Measurements from ENCODE around the gene EIF4E1B. TPM values are rescaled to one million over a fixed set of nuclear protein-coding genes. Genes with fewer than 3 reads are reported as not detected.

EIF4E1B gene
- total RNA-seq, 2 donors from 2014 or later: not detected

GRCh38 chr5:176606875-176607274, 23.6 kb upstream of the EIF4E1B start:
- no peak overlapping the region for H3K27ac ChIP-seq
- no peaks in the 10 kb centered on the region for H3K36me3 ChIP-seq
- ATAC-seq (ENCODE audit: insufficient number of reproducible peaks, low FRiP score, low read depth) (no peak), DNase-seq (ENCODE audit: low spot score) (no peak)
- H3K27me3 ChIP-seq (replicated peaks; ENCODE audit: insufficient read depth): no peaks in the 10 kb centered on the region
- H3K4me1 ChIP-seq (ENCODE audit: control insufficient read depth in 1 of 2, low read depth in 2 of 2): no peaks in the 10 kb centered on the region
- TF ChIP-seq CTCF (IDR thresholded peaks at IDR 0.05): no peak
- no peaks in the 10 kb centered on the region for H3K9me3 ChIP-seq
- no peak overlapping the region for H3K4me3 ChIP-seq

- ATAC-seq (ENCODE audit: insufficient number of reproducible peaks, low FRiP score, low read depth) (no peak), DNase-seq (ENCODE audit: low spot score) (no peak)
- Histone ChIP-seq H3K27me3 (replicated peaks; ENCODE audit: insufficient read depth) (no peaks in the 10 kb centered on the region), H3K9me3 (no peaks in the 10 kb centered on the region), H3K4me1 (ENCODE audit: control insufficient read depth in 1 of 2, low read depth in 2 of 2) (no peaks in the 10 kb centered on the region), H3K4me3 (no peak overlapping the region), H3K36me3 (no peaks in the 10 kb centered on the region), H3K27ac (no peak overlapping the region)
- no peak for TF ChIP-seq CTCF (IDR thresholded peaks at IDR 0.05)
Measured at GRCh38 chr5:176608142-176608705, 22.3 kb upstream of the EIF4E1B start.

GRCh38 chr5:176608937-176609723, 21.3 kb upstream of the EIF4E1B start:
- TF ChIP-seq CTCF (IDR thresholded peaks at IDR 0.05): no peak
- no peak for DNase-seq (ENCODE audit: low spot score)
- no peaks in the 10 kb centered on the region for H3K4me1 ChIP-seq (ENCODE audit: control insufficient read depth in 1 of 2, low read depth in 2 of 2)
- no peaks in the 10 kb centered on the region for H3K36me3 ChIP-seq
- no peak overlapping the region for H3K27ac ChIP-seq
- H3K4me3 ChIP-seq: peak overlapping the region; percentile 73
- H3K9me3 ChIP-seq: no peaks in the 10 kb centered on the region
- H3K27me3 ChIP-seq (replicated peaks; ENCODE audit: insufficient read depth): no peaks in the 10 kb centered on the region
- ATAC-seq (ENCODE audit: insufficient number of reproducible peaks, low FRiP score, low read depth): no peak

DNA sequence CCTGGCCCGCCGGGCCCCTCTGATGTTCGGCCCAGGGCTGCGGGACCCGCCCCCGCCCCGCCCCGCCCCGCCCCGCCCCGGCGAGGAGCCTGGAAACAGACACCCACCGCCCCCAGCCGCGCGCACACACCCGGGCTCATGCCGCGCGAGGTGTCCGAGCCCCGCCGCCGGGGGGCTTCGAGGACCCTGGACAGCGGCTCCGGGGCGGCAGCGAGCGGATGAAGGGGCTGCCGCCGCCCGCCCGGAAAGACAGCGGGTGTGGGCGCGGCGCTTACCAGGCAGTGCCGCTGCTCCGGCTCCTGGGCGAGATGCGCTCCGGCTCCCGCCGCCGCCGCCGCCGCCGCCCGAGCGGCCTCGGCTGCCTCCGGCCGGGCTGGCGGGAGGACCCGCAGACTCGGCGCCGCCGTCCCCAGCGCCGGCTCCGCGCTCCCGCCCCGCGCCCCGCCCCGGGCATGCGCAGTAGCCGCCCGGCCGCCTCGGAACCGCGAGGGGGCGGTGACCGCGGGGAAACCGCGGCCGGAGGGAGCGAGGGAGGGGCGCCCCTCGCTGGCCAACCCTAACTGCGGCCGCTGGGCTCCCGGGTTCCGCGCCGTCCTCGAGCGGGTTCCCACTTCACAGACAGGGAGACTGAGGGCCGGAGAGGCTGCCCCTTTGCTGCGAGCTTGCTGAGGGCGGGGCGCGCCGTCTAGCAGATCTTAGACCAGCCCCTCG, 20.6 kb upstream of the EIF4E1B start, which contains the start of gene GPRIN1:
GPRIN1 (minus strand) TSS at position 433 of the 711 bp plus-strand sequence. CDS start 10,322 bp downstream, outside the sequence.
- no peak for TF ChIP-seq CTCF (IDR thresholded peaks at IDR 0.05)
- Histone ChIP-seq H3K27ac (no peak within 1 kb of the TSS), H3K4me1 (ENCODE audit: control insufficient read depth in 1 of 2, low read depth in 2 of 2) (no peaks in the 10 kb centered on the region), H3K9me3 (no peaks in the 10 kb centered on the region), H3K27me3 (replicated peaks; ENCODE audit: insufficient read depth) (no peaks in the 10 kb centered on the region), H3K36me3 (no peaks in the 10 kb centered on the region), H3K4me3 (peak within 1 kb of the TSS; percentile 73)
- DNase-seq (ENCODE audit: low spot score) (no peak), ATAC-seq (ENCODE audit: insufficient number of reproducible peaks, low FRiP score, low read depth) (no peak)

DNA sequence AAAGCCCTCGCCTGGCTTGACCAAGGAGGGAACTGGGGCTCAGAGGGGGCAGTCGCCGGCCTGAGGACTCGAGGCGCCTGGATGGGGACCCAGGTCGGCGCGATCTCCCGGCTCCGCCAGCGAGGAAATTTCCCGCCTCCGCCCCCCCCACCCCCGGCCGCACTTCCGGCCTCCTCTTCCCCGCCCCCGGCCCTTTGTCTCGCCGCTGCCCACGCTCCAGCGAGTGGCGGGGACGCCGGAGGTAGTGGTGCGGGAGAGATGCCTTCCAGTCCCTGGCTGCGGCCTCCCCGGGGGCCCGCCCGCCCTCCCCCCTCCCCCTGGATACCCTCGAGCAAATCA, 20.1 kb upstream of the EIF4E1B start:
- TF ChIP-seq CTCF (IDR thresholded peaks at IDR 0.05): no peak
- DNase-seq (ENCODE audit: low spot score) (no peak), ATAC-seq (ENCODE audit: insufficient number of reproducible peaks, low FRiP score, low read depth) (no peak)
- Histone ChIP-seq H3K27ac (no peak overlapping the region), H3K4me1 (ENCODE audit: control insufficient read depth in 1 of 2, low read depth in 2 of 2) (no peaks in the 10 kb centered on the region), H3K4me3 (peak overlapping the region; percentile 73), H3K36me3 (no peaks in the 10 kb centered on the region), H3K9me3 (no peaks in the 10 kb centered on the region), H3K27me3 (replicated peaks; ENCODE audit: insufficient read depth) (no peaks in the 10 kb centered on the region)
